Naive thymus-derived CD4-positive, alpha-beta T cell (primary cell): ENCODE data around the gene BBS9. TPM values are rescaled to one million over a fixed set of nuclear protein-coding genes. Genes with fewer than 3 reads are reported as not detected.

Source experiments
- ATAC-seq: fragments of 150-1000 bp; cut with Tn5 transposase; 2 replicates; pipeline ENCODE4 v1.10.0; 2021; ENCODE audit warnings: mild to moderate bottlenecking, moderate library complexity
- CTCF ChIA-PET: fragments of 350-600 bp; sonication (Branson Sonifier 250); formaldehyde crosslinking; loops from one replicate; lab custom pipeline; 2021; ENCODE audit warnings: antibody characterized with exemption; lab: Charles Lee
- POLR2A ChIA-PET: fragments of 350-600 bp; sonication (Branson Sonifier 250); formaldehyde crosslinking; loops from one replicate; lab custom pipeline; 2021; ENCODE audit warnings: antibody characterized with exemption, inconsistent platforms; lab: Charles Lee
- DNase-seq, 9 donors: peaks; one replicate each; pipeline versions ENCODE4 v3.0.0 to v3.0.0-alpha.2; 2020 to 2022; ENCODE audit warnings: mixed read lengths in 1 of 9
- H3K27ac ChIP-seq: one replicate; pipeline ENCODE4 v1.7.0; 2013; ENCODE audit warnings: mild to moderate bottlenecking, low read depth, low read length, moderate library complexity
- H3K27me3 ChIP-seq, 2 donors: one replicate each; pipeline ENCODE4 v1.7.0; 2013; ENCODE audit warnings: low read length in 2 of 2, mild to moderate bottlenecking in 2 of 2, moderate library complexity in 2 of 2; ENCODE audit not compliant: control insufficient read depth in 2 of 2, insufficient read depth in 2 of 2
- H3K36me3 ChIP-seq, 3 experiments: 1 replicate in 2 of 3; 2 replicates in 1 of 3; pipeline ENCODE4 v1.7.0; 2013; ENCODE audit warnings: low read length in 3 of 3, mild to moderate bottlenecking in 3 of 3, moderate library complexity in 1 of 3; ENCODE audit not compliant: insufficient read depth in 3 of 3, control insufficient read depth in 2 of 3
- H3K4me1 ChIP-seq, 2 donors: one replicate each; pipeline ENCODE4 v1.7.0; 2013; ENCODE audit warnings: low read length in 2 of 2, mild to moderate bottlenecking in 2 of 2, moderate library complexity in 1 of 2; ENCODE audit not compliant: control insufficient read depth in 2 of 2, insufficient read depth in 2 of 2
- H3K4me3 ChIP-seq: 2 replicates; pipeline ENCODE4 v1.7.0; 2013; ENCODE audit warnings: mild to moderate bottlenecking, low read length
- H3K9me3 ChIP-seq, 3 experiments: 1 replicate in 2 of 3; 2 replicates in 1 of 3; pipeline ENCODE4 v1.7.0; 2013; ENCODE audit warnings: low read length in 3 of 3; ENCODE audit not compliant: control insufficient read depth in 2 of 3
- H3K27ac Mint-ChIP-seq, 9 donors: one replicate each; pipeline ENCODE4 v1.8.0; 2020 to 2022; ENCODE audit warnings: mixed read lengths in 9 of 9, mild to moderate bottlenecking in 8 of 9, moderate library complexity in 5 of 9, inconsistent platforms in 2 of 9
- H3K27me3 Mint-ChIP-seq, 5 donors: one replicate each; pipeline ENCODE4 v1.8.0; 2021 to 2022; ENCODE audit warnings: mixed read lengths in 5 of 5, mild to moderate bottlenecking in 1 of 5
- H3K36me3 Mint-ChIP-seq, 5 donors: one replicate each; pipeline ENCODE4 v1.8.0; 2020 to 2022; ENCODE audit warnings: mixed read lengths in 5 of 5, mild to moderate bottlenecking in 3 of 5, inconsistent platforms in 1 of 5
- H3K4me1 Mint-ChIP-seq, 7 donors: one replicate each; pipeline ENCODE4 v1.8.0; 2020 to 2022; ENCODE audit warnings: mixed read lengths in 7 of 7, mild to moderate bottlenecking in 3 of 7, inconsistent platforms in 1 of 7
- H3K4me3 Mint-ChIP-seq, 10 donors: one replicate each; pipeline ENCODE4 v1.8.0; 2020 to 2022; ENCODE audit warnings: mild to moderate bottlenecking in 10 of 10, mixed read lengths in 10 of 10, moderate library complexity in 6 of 10, inconsistent platforms in 2 of 10
- H3K9me3 Mint-ChIP-seq, 11 donors: one replicate each; pipeline ENCODE4 v1.8.0; 2020 to 2022; ENCODE audit warnings: mixed read lengths in 11 of 11, mild to moderate bottlenecking in 4 of 11, inconsistent platforms in 1 of 11, moderate library complexity in 1 of 11
- intact Hi-C, 2 donors: fragments of 100-400 bp; cut with micrococcal nuclease; formaldehyde crosslinking; loops; one replicate each; pipeline ENCODE4 v1.15.1; 2023
- polyA plus RNA-seq, 2 donors: library from polyadenylated mRNA; unstranded; fragments of 300-500 nt; fragmentation: Illumina TruSeq; gene quantifications; one replicate each; pipeline ENCODE4 v1.2.3, GENCODE V29; 2021
- total RNA-seq, 6 experiments: library from RNA in 5 of 6; stranded (reverse) in 5 of 6; gene quantifications; 1 replicate in 5 of 6; 2 replicates in 1 of 6; pipeline ENCODE4 v1.2.3 and lab custom pipeline; 2021 to 2026

The BBS9 gene
- total and polyA plus RNA-seq, 7 experiments from 2014 or later, result 11.1 to 31.0 (median 23.2) TPM

GRCh38 chr7:33486633-33487032 lies 357.3 kb downstream of the BBS9 start:
- Histone ChIP-seq H3K9me3 (no peaks in the 10 kb centered on the region), H3K4me1 (no peaks in the 10 kb centered on the region), H3K4me3 (no peak overlapping the region), H3K27ac (no peak overlapping the region), H3K36me3 (no peaks in the 10 kb centered on the region), H3K27me3 (no peaks in the 10 kb centered on the region)
- H3K36me3 Mint-ChIP-seq, result peaks cover 0 to 39% (median 19%) of the 10 kb centered on the region in 5 donors
- no peaks in the 10 kb centered on the region for H3K27me3 Mint-ChIP-seq
- ATAC-seq, result no peak
- H3K4me3 Mint-ChIP-seq, result no peak overlapping the region
- CTCF ChIA-PET, result no interaction called here
- DNase-seq, result no peak
- intact Hi-C loops, result no loop called here
- H3K4me1 Mint-ChIP-seq, result no peaks in the 10 kb centered on the region
- H3K9me3 Mint-ChIP-seq, result peaks cover 0 to 8% (median 4%) of the 10 kb centered on the region in 11 donors
- H3K27ac Mint-ChIP-seq, result no peak overlapping the region
- POLR2A ChIA-PET, result no interaction called here

GRCh38 chr7:33487998-33488682 lies 358.8 kb downstream of the BBS9 start:
- CTCF ChIA-PET, result no interaction called here
- no peaks in the 10 kb centered on the region for H3K4me1 ChIP-seq
- H3K4me3 ChIP-seq, result no peak overlapping the region
- H3K36me3 ChIP-seq, result no peaks in the 10 kb centered on the region
- Mint-ChIP-seq H3K4me3 (no peak overlapping the region), H3K36me3 (peaks cover 0 to 38% (median 15%) of the 10 kb centered on the region in 5 donors), H3K4me1 (no peaks in the 10 kb centered on the region), H3K9me3 (peaks cover 0 to 7% (median 2%) of the 10 kb centered on the region in 11 donors), H3K27ac (no peak overlapping the region), H3K27me3 (no peaks in the 10 kb centered on the region)
- no peak for DNase-seq
- no peaks in the 10 kb centered on the region for H3K27me3 ChIP-seq
- POLR2A ChIA-PET, result no interaction called here
- intact Hi-C loops, result no loop called here
- no peaks in the 10 kb centered on the region for H3K9me3 ChIP-seq
- no peak overlapping the region for H3K27ac ChIP-seq
- no peak for ATAC-seq

- H3K4me1 ChIP-seq, result no peaks in the 10 kb centered on the region
- Mint-ChIP-seq H3K27me3 (no peaks in the 10 kb centered on the region), H3K4me1 (no peaks in the 10 kb centered on the region), H3K4me3 (no peak overlapping the region), H3K9me3 (no peaks in the 10 kb centered on the region), H3K36me3 (peaks cover 0 to 23% (median 4%) of the 10 kb centered on the region in 5 donors), H3K27ac (no peak overlapping the region)
- no peak overlapping the region for H3K4me3 ChIP-seq
- no peaks in the 10 kb centered on the region for H3K27me3 ChIP-seq
- CTCF ChIA-PET, result no interaction called here
- POLR2A ChIA-PET, result no interaction called here
- intact Hi-C loops, result no loop called here
- no peaks in the 10 kb centered on the region for H3K36me3 ChIP-seq
- DNase-seq (no peak), ATAC-seq (no peak)
- H3K27ac ChIP-seq, result no peak overlapping the region
- H3K9me3 ChIP-seq, result no peaks in the 10 kb centered on the region
Measured at GRCh38 chr7:33494474-33494873, 365.1 kb downstream of the BBS9 start.

GRCh38 chr7:33495207-33495606 lies 365.8 kb downstream of the BBS9 start:
- H3K27me3 Mint-ChIP-seq, result no peaks in the 10 kb centered on the region
- Histone ChIP-seq H3K4me1 (no peaks in the 10 kb centered on the region), H3K27ac (no peak overlapping the region), H3K27me3 (no peaks in the 10 kb centered on the region), H3K4me3 (no peak overlapping the region), H3K9me3 (no peaks in the 10 kb centered on the region), H3K36me3 (no peaks in the 10 kb centered on the region)
- DNase-seq (no peak), ATAC-seq (no peak)
- intact Hi-C loops, result no loop called here
- H3K27ac Mint-ChIP-seq, result no peak overlapping the region
- no peak overlapping the region for H3K4me3 Mint-ChIP-seq
- ChIA-PET POLR2A (no interaction called here), CTCF (no interaction called here)
- H3K9me3 Mint-ChIP-seq, result no peaks in the 10 kb centered on the region
- no peaks in the 10 kb centered on the region for H3K4me1 Mint-ChIP-seq
- peaks cover 0 to 17% (median 4%) of the 10 kb centered on the region in 5 donors for H3K36me3 Mint-ChIP-seq

GRCh38 chr7:33497051-33497450 lies 367.7 kb downstream of the BBS9 start:
- ATAC-seq (no peak), DNase-seq (no peak)
- Histone ChIP-seq H3K4me3 (no peak overlapping the region), H3K36me3 (no peaks in the 10 kb centered on the region), H3K27me3 (no peaks in the 10 kb centered on the region), H3K9me3 (no peaks in the 10 kb centered on the region), H3K27ac (no peak overlapping the region), H3K4me1 (no peaks in the 10 kb centered on the region)
- intact Hi-C loops, result no loop called here
- Mint-ChIP-seq H3K36me3 (peaks cover 0 to 9% (median 3%) of the 10 kb centered on the region in 5 donors), H3K9me3 (no peaks in the 10 kb centered on the region), H3K4me3 (no peak overlapping the region), H3K4me1 (no peaks in the 10 kb centered on the region), H3K27me3 (no peaks in the 10 kb centered on the region), H3K27ac (no peak overlapping the region)
- ChIA-PET POLR2A (no interaction called here), CTCF (no interaction called here)

- peak overlapping the region in 1 of 9 donors; percentile 68 for H3K27ac Mint-ChIP-seq
- no peaks in the 10 kb centered on the region for H3K27me3 Mint-ChIP-seq
- no peaks in the 10 kb centered on the region for H3K4me1 Mint-ChIP-seq
- H3K9me3 Mint-ChIP-seq, result no peaks in the 10 kb centered on the region
- no peak for ATAC-seq
- no peaks in the 10 kb centered on the region for H3K9me3 ChIP-seq
- peaks cover 0 to 2% (median 0%) of the 10 kb centered on the region in 3 experiments for H3K36me3 ChIP-seq
- CTCF ChIA-PET, result interaction anchor here (0.6 kb wide), 1 partner anchor 8 kb away, joined by 6 read pairs; no protein-coding TSS in a partner anchor
- peaks cover 0 to 17% (median 8%) of the 10 kb centered on the region in 5 donors for H3K36me3 Mint-ChIP-seq
- DNase-seq, result no peak
- H3K4me3 ChIP-seq, result no peak overlapping the region
- no peaks in the 10 kb centered on the region for H3K27me3 ChIP-seq
- H3K4me1 ChIP-seq, result no peaks in the 10 kb centered on the region
- POLR2A ChIA-PET, result no interaction called here
- no peak overlapping the region for H3K27ac ChIP-seq
- intact Hi-C loops, result no loop called here
- H3K4me3 Mint-ChIP-seq, result no peak overlapping the region
Measured at GRCh38 chr7:33500703-33501701, 371.6 kb downstream of the BBS9 start.
